Panc1 (cell line): ENCODE results near the gene TLE5. TPM values are rescaled to one million over a fixed set of nuclear protein-coding genes. Genes with fewer than 3 reads are reported as not detected.

ENCODE experiments used
- ATAC-seq: fragments of 200-7000 bp; cut with Tn5 transposase; 2 replicates; pipeline ENCODE4 v1.9.1; 2020; ENCODE audit warnings: mild to moderate bottlenecking, moderate library complexity
- BruUV-seq: library from RNA; stranded (reverse); fragments of 400-500 nt; replicated peaks from 2 replicates; lab custom pipeline; 2021; lab: Mats Ljungman, UMichigan
- CTCF ChIA-PET: fragments of 300-600 bp; sonication (Branson Sonifier 250); formaldehyde crosslinking; loops from one replicate; lab custom pipeline; 2022; ENCODE audit warnings: antibody characterized with exemption; lab: Charles Lee
- POLR2A ChIA-PET: fragments of 300-600 bp; sonication (Branson Sonifier 250); formaldehyde crosslinking; loops from one replicate; lab custom pipeline; 2022; ENCODE audit warnings: antibody characterized with exemption; lab: Charles Lee
- DNase-seq: peaks from one replicate; pipeline ENCODE4 v3.0.0-alpha.2; 2010; ENCODE audit warnings: low read depth, low spot score
- H3K27ac ChIP-seq: 2 replicates; pipeline ENCODE4 v1.5.1; 2011; ENCODE audit warnings: mild to moderate bottlenecking, low read length, inconsistent platforms
- H3K27me3 ChIP-seq: fragments of 200-500 bp; sonication (Bioruptor generic); 2 replicates; pipeline ENCODE4 v1.6.0; 2014; ENCODE audit warnings: low read length, inconsistent platforms; ENCODE audit not compliant: control insufficient read depth, insufficient read depth
- H3K36me3 ChIP-seq: fragments of 200-500 bp; sonication (Bioruptor generic); 2 replicates; pipeline ENCODE4 v1.5.1; 2014; ENCODE audit warnings: inconsistent platforms, mild to moderate bottlenecking, low read length, moderate library complexity; ENCODE audit not compliant: control insufficient read depth, insufficient read depth
- H3K4me1 ChIP-seq: 2 replicates; pipeline ENCODE4 v1.5.1; 2011; ENCODE audit warnings: inconsistent platforms, mild to moderate bottlenecking, low read length, moderate library complexity; ENCODE audit not compliant: control insufficient read depth, insufficient read depth
- H3K4me3 ChIP-seq, 2 experiments: 2 replicates each; pipeline ENCODE4 v1.5.1; 2011 to 2012; ENCODE audit warnings: low read depth in 2 of 2, low read length in 2 of 2, mild to moderate bottlenecking in 2 of 2, inconsistent platforms in 1 of 2, moderate library complexity in 1 of 2
- H3K9me3 ChIP-seq: fragments of 200-500 bp; sonication (Bioruptor generic); 2 replicates; pipeline ENCODE4 v1.5.1; 2014; ENCODE audit warnings: low read depth, mild to moderate bottlenecking, inconsistent platforms, low read length, moderate library complexity; ENCODE audit not compliant: control insufficient read depth, insufficient read depth
- POLR2AphosphoS5 ChIP-seq: IDR thresholded peaks from 2 replicates; pipeline ENCODE4 v1.6.1; 2012; ENCODE audit warnings: mild to moderate bottlenecking, low read depth, low read length, moderate library complexity
- SIN3A ChIP-seq: IDR thresholded peaks from 2 replicates; pipeline ENCODE4 v1.6.1; 2012; ENCODE audit warnings: low read depth, mild to moderate bottlenecking, low read length, moderate library complexity, borderline replicate concordance; ENCODE audit not compliant: insufficient read depth
- TCF7L2 ChIP-seq: IDR thresholded peaks from 2 replicates; pipeline ENCODE4 v1.6.1; 2011; ENCODE audit warnings: mild to moderate bottlenecking, low read depth, low read length, inconsistent platforms
- in situ Hi-C: cut with HindIII; loops from 2 replicates; pipeline ENCODE4 v1.10.0; 2016; ENCODE audit warnings: low sequenced_read_pairs, low pct_unique_long_range_greater_than_20kb
- intact Hi-C: fragments of 100-400 bp; cut with micrococcal nuclease; formaldehyde crosslinking; loops from one replicate; pipeline ENCODE4 v1.10.0; 2022; ENCODE audit not compliant: unreplicated experiment
- total RNA-seq: library from RNA; stranded (reverse); gene quantifications from one replicate; pipeline ENCODE4 v1.2.1, GENCODE V29; 2021; ENCODE audit not compliant: unreplicated experiment
- TF ChIP-seq, protein P1 (sequence below), 2 experiments: IDR thresholded peaks; 2 replicates each; pipeline ENCODE4 v1.6.1; 2011 to 2012; ENCODE audit warnings: low read depth in 2 of 2, control low read depth in 1 of 2, low read length in 1 of 2, mild to moderate bottlenecking in 1 of 2, moderate library complexity in 1 of 2; ENCODE audit not compliant: insufficient read depth in 1 of 2
- TF ChIP-seq, protein P2 (sequence below): fragments of 450-650 bp; IDR thresholded peaks from 2 replicates; pipeline ENCODE4 v1.5.1; 2017; ENCODE audit warnings: mild to moderate bottlenecking

Gene TLE5
- total RNA-seq, 1 experiment from 2014 or later: 287 TPM

DNA sequence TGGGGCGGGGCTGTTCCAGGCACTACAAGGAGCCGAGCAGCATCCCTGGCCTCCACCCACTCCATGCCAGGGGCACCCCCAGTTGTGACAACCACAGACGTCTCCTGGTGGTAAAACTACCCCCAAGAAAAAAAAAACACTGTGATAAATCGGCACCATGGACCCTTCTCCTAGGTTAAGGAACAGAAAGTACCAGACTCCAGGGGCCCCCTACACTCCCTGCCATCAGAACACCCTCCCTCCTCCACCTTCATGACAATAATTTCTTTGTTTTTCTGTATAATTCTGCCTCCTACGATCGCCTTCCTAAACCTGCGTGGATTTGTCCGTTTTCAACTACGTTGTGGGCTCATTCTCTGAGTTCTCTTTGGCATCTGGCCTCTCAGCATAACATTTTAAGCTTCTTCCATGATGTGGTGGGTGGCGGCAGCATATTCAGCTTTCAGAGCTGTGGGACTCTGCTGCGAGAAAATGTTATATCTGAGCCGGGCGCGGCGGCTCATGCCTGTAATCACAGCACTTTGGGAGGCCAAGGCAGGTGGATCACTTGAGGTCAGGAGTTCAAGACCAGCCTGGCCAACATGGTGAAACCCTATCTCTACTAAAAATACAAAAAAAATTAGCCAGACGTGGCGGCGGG, 41.9 kb downstream of the TLE5 start:
- no TSS peak for BruUV-seq
- DNase-seq (no peak), ATAC-seq (no peak)
- Histone ChIP-seq H3K4me3 (no peak overlapping the region), H3K9me3 (no peaks in the 10 kb centered on the region), H3K4me1 (no peaks in the 10 kb centered on the region), H3K27ac (no peak overlapping the region), H3K36me3 (no peaks in the 10 kb centered on the region), H3K27me3 (no peaks in the 10 kb centered on the region)
- ChIA-PET POLR2A (no interaction called here), CTCF (no interaction called here)
- in situ Hi-C loops (no loop called here), intact Hi-C loops (no loop called here)
- TF ChIP-seq, protein P1, sequence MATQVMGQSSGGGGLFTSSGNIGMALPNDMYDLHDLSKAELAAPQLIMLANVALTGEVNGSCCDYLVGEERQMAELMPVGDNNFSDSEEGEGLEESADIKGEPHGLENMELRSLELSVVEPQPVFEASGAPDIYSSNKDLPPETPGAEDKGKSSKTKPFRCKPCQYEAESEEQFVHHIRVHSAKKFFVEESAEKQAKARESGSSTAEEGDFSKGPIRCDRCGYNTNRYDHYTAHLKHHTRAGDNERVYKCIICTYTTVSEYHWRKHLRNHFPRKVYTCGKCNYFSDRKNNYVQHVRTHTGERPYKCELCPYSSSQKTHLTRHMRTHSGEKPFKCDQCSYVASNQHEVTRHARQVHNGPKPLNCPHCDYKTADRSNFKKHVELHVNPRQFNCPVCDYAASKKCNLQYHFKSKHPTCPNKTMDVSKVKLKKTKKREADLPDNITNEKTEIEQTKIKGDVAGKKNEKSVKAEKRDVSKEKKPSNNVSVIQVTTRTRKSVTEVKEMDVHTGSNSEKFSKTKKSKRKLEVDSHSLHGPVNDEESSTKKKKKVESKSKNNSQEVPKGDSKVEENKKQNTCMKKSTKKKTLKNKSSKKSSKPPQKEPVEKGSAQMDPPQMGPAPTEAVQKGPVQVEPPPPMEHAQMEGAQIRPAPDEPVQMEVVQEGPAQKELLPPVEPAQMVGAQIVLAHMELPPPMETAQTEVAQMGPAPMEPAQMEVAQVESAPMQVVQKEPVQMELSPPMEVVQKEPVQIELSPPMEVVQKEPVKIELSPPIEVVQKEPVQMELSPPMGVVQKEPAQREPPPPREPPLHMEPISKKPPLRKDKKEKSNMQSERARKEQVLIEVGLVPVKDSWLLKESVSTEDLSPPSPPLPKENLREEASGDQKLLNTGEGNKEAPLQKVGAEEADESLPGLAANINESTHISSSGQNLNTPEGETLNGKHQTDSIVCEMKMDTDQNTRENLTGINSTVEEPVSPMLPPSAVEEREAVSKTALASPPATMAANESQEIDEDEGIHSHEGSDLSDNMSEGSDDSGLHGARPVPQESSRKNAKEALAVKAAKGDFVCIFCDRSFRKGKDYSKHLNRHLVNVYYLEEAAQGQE (IDR thresholded peaks at IDR 0.05; ENCODE audit: insufficient read depth in 1 of 2, low read depth in 2 of 2, low read length in 1 of 2): no peak
- TF ChIP-seq, protein P2, sequence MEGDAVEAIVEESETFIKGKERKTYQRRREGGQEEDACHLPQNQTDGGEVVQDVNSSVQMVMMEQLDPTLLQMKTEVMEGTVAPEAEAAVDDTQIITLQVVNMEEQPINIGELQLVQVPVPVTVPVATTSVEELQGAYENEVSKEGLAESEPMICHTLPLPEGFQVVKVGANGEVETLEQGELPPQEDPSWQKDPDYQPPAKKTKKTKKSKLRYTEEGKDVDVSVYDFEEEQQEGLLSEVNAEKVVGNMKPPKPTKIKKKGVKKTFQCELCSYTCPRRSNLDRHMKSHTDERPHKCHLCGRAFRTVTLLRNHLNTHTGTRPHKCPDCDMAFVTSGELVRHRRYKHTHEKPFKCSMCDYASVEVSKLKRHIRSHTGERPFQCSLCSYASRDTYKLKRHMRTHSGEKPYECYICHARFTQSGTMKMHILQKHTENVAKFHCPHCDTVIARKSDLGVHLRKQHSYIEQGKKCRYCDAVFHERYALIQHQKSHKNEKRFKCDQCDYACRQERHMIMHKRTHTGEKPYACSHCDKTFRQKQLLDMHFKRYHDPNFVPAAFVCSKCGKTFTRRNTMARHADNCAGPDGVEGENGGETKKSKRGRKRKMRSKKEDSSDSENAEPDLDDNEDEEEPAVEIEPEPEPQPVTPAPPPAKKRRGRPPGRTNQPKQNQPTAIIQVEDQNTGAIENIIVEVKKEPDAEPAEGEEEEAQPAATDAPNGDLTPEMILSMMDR: no peak
- TF ChIP-seq POLR2AphosphoS5 (no peak), TCF7L2 (no peak), SIN3A (no peak)

DNA sequence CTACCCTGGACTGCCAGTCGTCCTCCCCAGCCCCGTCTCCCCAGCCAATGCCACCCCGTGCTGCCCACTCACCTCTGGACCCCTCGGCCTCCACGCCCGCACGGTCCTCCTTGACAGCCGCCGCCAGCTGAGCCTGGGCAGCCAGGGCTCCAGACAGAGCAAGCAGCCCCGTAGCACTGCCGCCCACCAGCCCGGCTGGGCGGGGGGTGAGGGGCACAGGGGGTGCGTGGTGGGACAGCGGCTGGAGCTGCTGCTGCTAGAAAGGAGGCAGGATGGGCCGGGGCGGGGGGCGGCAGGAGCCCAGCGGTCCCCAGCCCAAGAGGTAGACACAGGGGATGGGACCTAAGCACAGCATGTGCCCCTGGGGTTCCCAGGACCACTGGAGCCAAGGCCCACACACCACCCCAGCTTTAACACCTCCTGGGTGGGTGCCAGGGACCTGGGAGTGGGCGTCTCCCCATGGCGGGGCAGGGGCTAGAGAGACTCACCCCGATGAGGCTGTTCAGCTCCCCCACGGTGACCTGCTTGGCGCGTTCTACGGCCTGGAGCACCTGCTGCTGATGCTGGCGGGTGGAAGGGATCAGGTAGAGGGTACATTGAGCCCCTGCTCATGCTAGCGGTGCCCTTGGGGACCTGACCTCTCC, 43.0 kb downstream of the TLE5 start:
- in situ Hi-C loops: no loop called here
- no peaks in the 10 kb centered on the region for H3K4me1 ChIP-seq
- DNase-seq: no peak
- no peaks in the 10 kb centered on the region for H3K27me3 ChIP-seq
- no peak overlapping the region for H3K27ac ChIP-seq
- intact Hi-C loops: no loop called here
- BruUV-seq: no TSS peak
- ChIA-PET POLR2A (no interaction called here), CTCF (no interaction called here)
- no peak overlapping the region for H3K4me3 ChIP-seq
- TF ChIP-seq SIN3A (no peak), POLR2AphosphoS5 (no peak), TCF7L2 (no peak)
- TF ChIP-seq, protein P2: no peak
- TF ChIP-seq, protein P1 (IDR thresholded peaks at IDR 0.05; ENCODE audit: insufficient read depth in 1 of 2, low read depth in 2 of 2, low read length in 1 of 2): no peak
- no peaks in the 10 kb centered on the region for H3K36me3 ChIP-seq
- H3K9me3 ChIP-seq: no peaks in the 10 kb centered on the region
- ATAC-seq: no peak
